ENCODE results near the gene P2RX4. TPM values are rescaled to one million over a fixed set of nuclear protein-coding genes. Genes with fewer than 3 reads are reported as not detected.

Gene P2RX4
- polyA plus RNA-seq, 1 donor (not counting 4 experiments of a cell fraction or from before 2014, with no cell fraction given), result 5.1 TPM

DNA sequence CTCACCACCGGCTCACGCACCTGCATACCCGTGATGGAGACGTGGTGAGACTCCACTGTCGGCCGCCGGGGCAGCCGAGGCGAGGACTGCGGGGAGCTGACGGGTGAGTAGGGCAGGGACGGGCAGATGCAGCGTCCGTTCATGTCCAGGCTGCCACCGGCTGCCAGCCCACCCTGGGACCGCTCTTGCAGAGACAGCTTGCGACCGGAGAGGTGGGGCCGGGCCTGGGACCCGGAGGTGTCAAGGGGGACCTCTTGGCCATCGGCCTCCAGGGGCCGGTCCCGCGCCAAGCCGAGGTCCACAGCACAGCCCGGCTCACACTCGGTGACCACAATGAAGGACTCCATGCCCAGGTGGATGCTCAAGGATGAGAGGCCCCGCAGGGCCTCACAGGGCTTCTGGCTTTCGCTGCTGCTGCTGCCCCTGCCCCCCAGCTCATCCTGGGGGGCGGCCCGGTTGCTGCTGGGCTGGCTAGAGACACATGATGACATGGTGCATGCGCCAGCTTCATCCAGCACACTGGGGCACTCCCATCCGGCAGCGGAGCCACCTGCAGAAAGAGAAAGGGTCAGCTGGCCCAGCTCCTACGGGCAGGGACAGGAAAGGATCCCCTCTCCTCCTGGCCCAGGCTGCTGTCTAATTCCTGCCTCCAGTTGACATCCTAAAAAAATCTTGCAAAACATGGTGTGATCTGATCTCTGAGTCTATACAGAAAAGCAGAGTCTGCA lies 64.3 kb downstream of the P2RX4 start:
- no peaks in the 10 kb centered on the region for H4K20me1 ChIP-seq (ENCODE audit: control insufficient read depth, extremely low read depth, insufficient read depth, low read length)
- no peak overlapping the region for H3K9ac ChIP-seq (ENCODE audit: control insufficient read depth, extremely low read depth, insufficient read depth, low read length)
- TF ChIP-seq CTCF (optimal IDR thresholded peaks at IDR 0.05 in 1 of 3, IDR thresholded peaks at IDR 0.05 in 1 of 3, conservative IDR thresholded peaks at IDR 0.05 in 1 of 3; ENCODE audit: extremely low read depth in 1 of 3, insufficient read depth in 2 of 3, low read length in 3 of 3), result no peak
- TF ChIP-seq EZH2 (IDR thresholded peaks at IDR 0.05; ENCODE audit: low read length), result no peak
- no peak overlapping the region for H3K4me3 ChIP-seq (ENCODE audit: control insufficient read depth in 2 of 3, extremely low read depth in 1 of 3, insufficient read depth in 2 of 3, low read depth in 1 of 3, low read length in 3 of 3)
- H3K79me2 ChIP-seq (ENCODE audit: control insufficient read depth, insufficient read depth, low read length), result no peaks in the 10 kb centered on the region
- no peaks in the 10 kb centered on the region for H3K9me1 ChIP-seq (ENCODE audit: control insufficient read depth, extremely low read depth, insufficient read depth, low read length)
- dilution Hi-C loops (cut with MboI; ENCODE audit: extremely low pct_ligation_motif_present, low sequenced_read_pairs), result no loop called here
- H3K27me3 ChIP-seq (ENCODE audit: control insufficient read depth, extremely low read depth, insufficient read depth, low read length), result no peaks in the 10 kb centered on the region
- no peak overlapping the region for H3K27ac ChIP-seq (ENCODE audit: control insufficient read depth, insufficient read depth, low read length)
- peaks cover 8 to 17% of the 10 kb centered on the region in 2 experiments for H3K36me3 ChIP-seq (ENCODE audit: control insufficient read depth in 2 of 2, extremely low read depth in 1 of 2, insufficient read depth in 2 of 2, low read length in 2 of 2)
- DNase-seq (ENCODE audit: low read depth, low spot score), result no peak
- no peak overlapping the region for H2AFZ ChIP-seq (ENCODE audit: control insufficient read depth, low read length)
- H3K4me2 ChIP-seq (ENCODE audit: control insufficient read depth, extremely low read depth, insufficient read depth, low read depth, low read length), result no peak overlapping the region
- FAIRE-seq, result no peak
- no peaks in the 10 kb centered on the region for H3K9me3 ChIP-seq (ENCODE audit: control insufficient read depth, low read depth, low read length)
- peaks cover 11% of the 10 kb centered on the region for H3K4me1 ChIP-seq (ENCODE audit: control insufficient read depth, extremely low read depth, insufficient read depth, low read length)

DNA sequence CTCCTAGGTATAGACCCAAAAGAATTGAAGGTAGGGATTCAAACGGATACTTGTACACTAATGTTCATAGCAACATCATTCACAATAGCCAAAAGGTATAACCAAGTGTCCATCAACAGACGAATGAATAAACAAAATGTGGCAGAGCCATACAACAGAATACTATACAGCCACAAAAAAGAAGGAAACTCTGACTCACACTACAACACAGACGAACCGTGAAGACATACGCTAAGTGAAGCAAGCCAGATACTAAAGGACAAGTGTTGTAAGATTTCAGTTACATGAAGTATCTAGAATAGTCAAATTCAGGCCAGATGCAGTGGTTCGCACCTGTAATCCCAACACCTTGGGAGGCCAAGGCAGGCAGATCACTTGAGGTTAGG lies 67.4 kb downstream of the P2RX4 start:
- H3K4me1 ChIP-seq (ENCODE audit: control insufficient read depth, extremely low read depth, insufficient read depth, low read length), result peaks cover 11% of the 10 kb centered on the region
- dilution Hi-C loops (cut with MboI; ENCODE audit: extremely low pct_ligation_motif_present, low sequenced_read_pairs), result no loop called here
- DNase-seq (ENCODE audit: low read depth, low spot score), result no peak
- H3K27me3 ChIP-seq (ENCODE audit: control insufficient read depth, extremely low read depth, insufficient read depth, low read length), result no peaks in the 10 kb centered on the region
- no peak overlapping the region for H2AFZ ChIP-seq (ENCODE audit: control insufficient read depth, low read length)
- no peaks in the 10 kb centered on the region for H3K79me2 ChIP-seq (ENCODE audit: control insufficient read depth, insufficient read depth, low read length)
- peak overlapping the region; percentile 27 for H3K4me2 ChIP-seq (ENCODE audit: control insufficient read depth, extremely low read depth, insufficient read depth, low read depth, low read length)
- no peaks in the 10 kb centered on the region for H4K20me1 ChIP-seq (ENCODE audit: control insufficient read depth, extremely low read depth, insufficient read depth, low read length)
- no peak for FAIRE-seq
- no peak overlapping the region for H3K9ac ChIP-seq (ENCODE audit: control insufficient read depth, extremely low read depth, insufficient read depth, low read length)
- no peaks in the 10 kb centered on the region for H3K9me3 ChIP-seq (ENCODE audit: control insufficient read depth, low read depth, low read length)
- H3K36me3 ChIP-seq (ENCODE audit: control insufficient read depth in 2 of 2, extremely low read depth in 1 of 2, insufficient read depth in 2 of 2, low read length in 2 of 2), result peaks cover 5 to 15% of the 10 kb centered on the region in 2 experiments
- H3K9me1 ChIP-seq (ENCODE audit: control insufficient read depth, extremely low read depth, insufficient read depth, low read length), result no peaks in the 10 kb centered on the region
- H3K4me3 ChIP-seq (ENCODE audit: control insufficient read depth in 2 of 3, extremely low read depth in 1 of 3, insufficient read depth in 2 of 3, low read depth in 1 of 3, low read length in 3 of 3), result no peak overlapping the region
- no peak for TF ChIP-seq CTCF (optimal IDR thresholded peaks at IDR 0.05 in 1 of 3, IDR thresholded peaks at IDR 0.05 in 1 of 3, conservative IDR thresholded peaks at IDR 0.05 in 1 of 3; ENCODE audit: extremely low read depth in 1 of 3, insufficient read depth in 2 of 3, low read length in 3 of 3)
- TF ChIP-seq EZH2 (IDR thresholded peaks at IDR 0.05; ENCODE audit: low read length), result no peak
- H3K27ac ChIP-seq (ENCODE audit: control insufficient read depth, insufficient read depth, low read length), result peak overlapping the region; percentile 63

Measured in keratinocyte (primary cell).